ENCODE measurements around the gene SRCIN1. TPM values are rescaled to one million over a fixed set of nuclear protein-coding genes. Genes with fewer than 3 reads are reported as not detected.
A peak's percentile ranks its signal among the peaks of the same experiment; 100 is the strongest.

Gene SRCIN1
- polyA plus RNA-seq, 2 donors = 2.2 to 2.5 TPM

- Histone ChIP-seq H3K4me3 (ENCODE audit: low read depth in 1 of 2, low read length in 2 of 2) (peak overlapping the region in 1 of 2 donors; percentile 59), H3K27me3 (ENCODE audit: control insufficient read depth in 1 of 2, insufficient read depth in 2 of 2, low read length in 2 of 2) (peaks cover 0 to 4% of the 10 kb centered on the region in 2 donors), H3K27ac (ENCODE audit: low read depth in 2 of 2, low read length in 1 of 2) (no peak overlapping the region), H3K4me1 (ENCODE audit: control insufficient read depth in 2 of 2, insufficient read depth in 2 of 2, low read length in 1 of 2) (peaks cover 8 to 10% of the 10 kb centered on the region in 2 donors), H3K36me3 (ENCODE audit: control insufficient read depth in 2 of 2, insufficient read depth in 2 of 2, low read length in 1 of 2) (no peaks in the 10 kb centered on the region), H3K9me3 (ENCODE audit: control insufficient read depth in 2 of 2, insufficient read depth in 1 of 2, low read depth in 1 of 2, low read length in 1 of 2) (peaks cover 0 to 6% of the 10 kb centered on the region in 2 donors)
- WGBS, 2 donors = 4 to 10% methylated on average over 26 to 30 of the region's 30 CpGs
Observed at GRCh38 chr17:38606646-38607611, 1.2 kb upstream of the SRCIN1 start.

GRCh38 chr17:38605411-38605840 lies 326 bp downstream of the SRCIN1 start:
- no peak overlapping the region for H3K27ac ChIP-seq (ENCODE audit: low read depth in 2 of 2, low read length in 1 of 2)
- H3K27me3 ChIP-seq (ENCODE audit: control insufficient read depth in 1 of 2, insufficient read depth in 2 of 2, low read length in 2 of 2) = peaks cover 0 to 4% of the 10 kb centered on the region in 2 donors
- 1 to 3% methylated on average over 21 to 44 of the region's 44 CpGs for WGBS, 2 donors
- no peaks in the 10 kb centered on the region for H3K9me3 ChIP-seq (ENCODE audit: control insufficient read depth in 2 of 2, insufficient read depth in 1 of 2, low read depth in 1 of 2, low read length in 1 of 2)
- peaks cover 10% of the 10 kb centered on the region in 2 donors for H3K4me1 ChIP-seq (ENCODE audit: control insufficient read depth in 2 of 2, insufficient read depth in 2 of 2, low read length in 1 of 2)
- no peaks in the 10 kb centered on the region for H3K36me3 ChIP-seq (ENCODE audit: control insufficient read depth in 2 of 2, insufficient read depth in 2 of 2, low read length in 1 of 2)
- peak overlapping the region in 1 of 2 donors; percentile 59 for H3K4me3 ChIP-seq (ENCODE audit: low read depth in 1 of 2, low read length in 2 of 2)

- no peak overlapping the region for H3K4me3 ChIP-seq (ENCODE audit: low read depth in 1 of 2, low read length in 2 of 2)
- H3K27ac ChIP-seq (ENCODE audit: low read depth in 2 of 2, low read length in 1 of 2) = no peak overlapping the region
- no peaks in the 10 kb centered on the region for H3K9me3 ChIP-seq (ENCODE audit: control insufficient read depth in 2 of 2, insufficient read depth in 1 of 2, low read depth in 1 of 2, low read length in 1 of 2)
- peaks cover 0 to 4% of the 10 kb centered on the region in 2 donors for H3K27me3 ChIP-seq (ENCODE audit: control insufficient read depth in 1 of 2, insufficient read depth in 2 of 2, low read length in 2 of 2)
- 20% methylated on average over 28 to 36 of the region's 38 CpGs for WGBS, 2 donors
- peaks cover 10% of the 10 kb centered on the region in 2 donors for H3K4me1 ChIP-seq (ENCODE audit: control insufficient read depth in 2 of 2, insufficient read depth in 2 of 2, low read length in 1 of 2)
- no peaks in the 10 kb centered on the region for H3K36me3 ChIP-seq (ENCODE audit: control insufficient read depth in 2 of 2, insufficient read depth in 2 of 2, low read length in 1 of 2)
Observed at GRCh38 chr17:38604479-38605403, 1.0 kb downstream of the SRCIN1 start.

GRCh38 chr17:38603786-38604478 lies 1.8 kb downstream of the SRCIN1 start:
- H3K27me3 ChIP-seq (ENCODE audit: control insufficient read depth in 1 of 2, insufficient read depth in 2 of 2, low read length in 2 of 2) = peaks cover 0 to 4% of the 10 kb centered on the region in 2 donors
- whole genome bisulfite sequencing, 2 donors = 56 to 59% methylated on average over 6 of the region's 6 CpGs
- no peak overlapping the region for H3K4me3 ChIP-seq (ENCODE audit: low read depth in 1 of 2, low read length in 2 of 2)
- no peaks in the 10 kb centered on the region for H3K9me3 ChIP-seq (ENCODE audit: control insufficient read depth in 2 of 2, insufficient read depth in 1 of 2, low read depth in 1 of 2, low read length in 1 of 2)
- H3K27ac ChIP-seq (ENCODE audit: low read depth in 2 of 2, low read length in 1 of 2) = no peak overlapping the region
- no peaks in the 10 kb centered on the region for H3K36me3 ChIP-seq (ENCODE audit: control insufficient read depth in 2 of 2, insufficient read depth in 2 of 2, low read length in 1 of 2)
- peaks cover 10% of the 10 kb centered on the region in 2 donors for H3K4me1 ChIP-seq (ENCODE audit: control insufficient read depth in 2 of 2, insufficient read depth in 2 of 2, low read length in 1 of 2)

GRCh38 chr17:38602956-38603785 lies 2.6 kb downstream of the SRCIN1 start:
- Histone ChIP-seq H3K9me3 (ENCODE audit: control insufficient read depth in 2 of 2, insufficient read depth in 1 of 2, low read depth in 1 of 2, low read length in 1 of 2) (no peaks in the 10 kb centered on the region), H3K27ac (ENCODE audit: low read depth in 2 of 2, low read length in 1 of 2) (no peak overlapping the region), H3K4me3 (ENCODE audit: low read depth in 1 of 2, low read length in 2 of 2) (no peak overlapping the region), H3K27me3 (ENCODE audit: control insufficient read depth in 1 of 2, insufficient read depth in 2 of 2, low read length in 2 of 2) (peaks cover 0 to 4% of the 10 kb centered on the region in 2 donors), H3K4me1 (ENCODE audit: control insufficient read depth in 2 of 2, insufficient read depth in 2 of 2, low read length in 1 of 2) (peaks cover 10% of the 10 kb centered on the region in 2 donors), H3K36me3 (ENCODE audit: control insufficient read depth in 2 of 2, insufficient read depth in 2 of 2, low read length in 1 of 2) (no peaks in the 10 kb centered on the region)
- 58 to 63% methylated on average over 13 of the region's 13 CpGs for WGBS, 2 donors

GRCh38 chr17:38602453-38602852 lies 3.3 kb downstream of the SRCIN1 start:
- Histone ChIP-seq H3K36me3 (ENCODE audit: control insufficient read depth in 2 of 2, insufficient read depth in 2 of 2, low read length in 1 of 2) (no peaks in the 10 kb centered on the region), H3K27me3 (ENCODE audit: control insufficient read depth in 1 of 2, insufficient read depth in 2 of 2, low read length in 2 of 2) (peaks cover 0 to 4% of the 10 kb centered on the region in 2 donors), H3K9me3 (ENCODE audit: control insufficient read depth in 2 of 2, insufficient read depth in 1 of 2, low read depth in 1 of 2, low read length in 1 of 2) (no peaks in the 10 kb centered on the region), H3K4me1 (ENCODE audit: control insufficient read depth in 2 of 2, insufficient read depth in 2 of 2, low read length in 1 of 2) (peaks cover 10% of the 10 kb centered on the region in 2 donors), H3K4me3 (ENCODE audit: low read depth in 1 of 2, low read length in 2 of 2) (no peak overlapping the region), H3K27ac (ENCODE audit: low read depth in 2 of 2, low read length in 1 of 2) (no peak overlapping the region)
- 20 to 37% methylated on average over 2 of the region's 2 CpGs for WGBS, 2 donors

GRCh38 chr17:38601539-38602351 lies 4.0 kb downstream of the SRCIN1 start:
- H3K4me3 ChIP-seq (ENCODE audit: low read depth in 1 of 2, low read length in 2 of 2) = no peak overlapping the region
- peaks cover 4 to 10% of the 10 kb centered on the region in 2 donors for H3K4me1 ChIP-seq (ENCODE audit: control insufficient read depth in 2 of 2, insufficient read depth in 2 of 2, low read length in 1 of 2)
- H3K27me3 ChIP-seq (ENCODE audit: control insufficient read depth in 1 of 2, insufficient read depth in 2 of 2, low read length in 2 of 2) = peaks cover 0 to 4% of the 10 kb centered on the region in 2 donors
- H3K36me3 ChIP-seq (ENCODE audit: control insufficient read depth in 2 of 2, insufficient read depth in 2 of 2, low read length in 1 of 2) = no peaks in the 10 kb centered on the region
- no peaks in the 10 kb centered on the region for H3K9me3 ChIP-seq (ENCODE audit: control insufficient read depth in 2 of 2, insufficient read depth in 1 of 2, low read depth in 1 of 2, low read length in 1 of 2)
- WGBS, 2 donors = 18 to 23% methylated on average over 17 to 24 of the region's 24 CpGs
- no peak overlapping the region for H3K27ac ChIP-seq (ENCODE audit: low read depth in 2 of 2, low read length in 1 of 2)

GRCh38 chr17:38600906-38601305 lies 4.8 kb downstream of the SRCIN1 start:
- Histone ChIP-seq H3K27me3 (ENCODE audit: control insufficient read depth in 1 of 2, insufficient read depth in 2 of 2, low read length in 2 of 2) (peaks cover 0 to 4% of the 10 kb centered on the region in 2 donors), H3K27ac (ENCODE audit: low read depth in 2 of 2, low read length in 1 of 2) (no peak overlapping the region), H3K36me3 (ENCODE audit: control insufficient read depth in 2 of 2, insufficient read depth in 2 of 2, low read length in 1 of 2) (no peaks in the 10 kb centered on the region), H3K9me3 (ENCODE audit: control insufficient read depth in 2 of 2, insufficient read depth in 1 of 2, low read depth in 1 of 2, low read length in 1 of 2) (no peaks in the 10 kb centered on the region), H3K4me1 (ENCODE audit: control insufficient read depth in 2 of 2, insufficient read depth in 2 of 2, low read length in 1 of 2) (peaks cover 0 to 4% of the 10 kb centered on the region in 2 donors), H3K4me3 (ENCODE audit: low read depth in 1 of 2, low read length in 2 of 2) (no peak overlapping the region)
- 60 to 73% methylated on average over 8 of the region's 8 CpGs for WGBS, 2 donors
